GM19025 (cell line): ENCODE data around the gene GAB2.

Experiments
- ATAC-seq: cut with Tn5 transposase; IDR thresholded peaks from one replicate; pipeline ENCODE4 v1.9.1; 2021; ENCODE audit warnings: mild to moderate bottlenecking, low read depth, moderate library complexity; ENCODE audit not compliant: unreplicated experiment

The GAB2 gene

DNA sequence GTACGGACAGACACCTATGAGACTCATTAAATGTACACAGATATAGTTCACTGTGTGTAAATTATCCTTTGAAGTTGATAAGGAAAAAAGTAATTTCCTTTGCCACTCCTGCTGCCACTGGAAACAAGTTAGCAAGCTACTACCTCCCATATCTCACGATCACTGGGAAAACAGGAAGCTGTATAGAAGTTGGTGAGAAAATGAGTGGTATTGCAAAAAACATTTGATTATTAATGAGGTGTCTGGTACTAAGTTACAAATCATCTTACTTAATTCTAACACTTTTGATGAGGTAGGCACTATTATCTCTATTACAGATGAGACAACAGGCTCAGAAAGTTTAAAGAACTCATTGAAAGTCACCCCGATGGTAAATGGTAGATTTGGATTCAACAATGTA is 68.5 kb downstream of the GAB2 start:
- ATAC-seq = no peak

DNA sequence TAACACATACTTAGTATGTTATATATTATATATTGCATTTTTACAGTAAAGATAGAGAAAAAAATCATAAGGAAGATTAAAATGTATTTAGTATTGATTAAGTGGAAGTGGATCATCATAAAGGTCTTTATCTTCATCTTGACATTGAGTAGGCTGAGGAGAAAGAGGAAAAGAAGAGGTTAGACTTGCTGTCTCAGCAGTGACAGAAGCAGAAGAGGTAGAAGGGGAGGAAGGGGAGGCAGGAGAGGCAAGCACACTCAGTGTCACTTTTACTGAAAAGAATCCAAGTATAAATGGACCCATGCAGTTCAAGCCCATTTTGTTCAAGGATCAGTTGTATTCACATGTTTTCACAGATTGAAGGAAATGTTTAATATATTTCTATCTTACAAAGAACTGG is 69.7 kb downstream of the GAB2 start:
- no peak for ATAC-seq

DNA sequence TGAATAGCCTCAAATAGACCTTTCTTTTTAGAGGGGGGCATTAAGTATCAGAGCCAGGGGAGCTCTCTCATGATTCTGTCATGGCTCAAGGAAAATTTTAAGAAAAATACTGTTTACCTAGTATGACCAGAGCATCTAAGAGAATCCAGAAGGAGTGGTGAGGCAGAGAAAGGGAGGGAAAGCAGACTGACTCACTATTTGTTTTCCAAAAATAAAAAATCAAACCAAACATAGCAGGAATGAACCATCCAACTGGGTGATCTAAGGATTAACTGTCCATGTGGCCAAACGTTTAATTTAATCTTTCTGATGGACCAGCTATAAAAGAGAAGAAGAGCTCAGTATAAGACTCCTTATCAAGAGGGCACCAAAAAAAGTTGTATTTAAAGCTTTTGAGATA is 70.8 kb downstream of the GAB2 start:
- no peak for ATAC-seq

DNA sequence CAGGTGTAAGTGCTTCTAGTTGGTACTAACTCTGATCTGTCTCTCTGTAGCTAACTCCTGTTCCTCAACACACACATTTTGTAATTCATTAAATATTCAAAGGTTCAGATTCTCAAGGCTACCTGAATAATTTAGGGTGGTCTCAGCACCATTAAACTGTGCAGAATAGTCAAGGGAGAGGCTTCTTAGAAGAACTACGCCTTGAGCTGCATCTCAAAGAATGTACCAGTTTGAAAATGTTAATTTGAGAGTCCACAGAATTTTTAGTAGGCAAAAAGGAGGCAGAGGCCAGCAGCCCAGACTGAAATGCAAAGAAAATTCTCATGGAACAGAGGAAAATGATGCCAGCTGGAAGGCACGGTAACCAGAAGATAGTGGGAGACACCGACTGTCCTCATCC is 72.2 kb downstream of the GAB2 start:
- ATAC-seq = no peak

DNA sequence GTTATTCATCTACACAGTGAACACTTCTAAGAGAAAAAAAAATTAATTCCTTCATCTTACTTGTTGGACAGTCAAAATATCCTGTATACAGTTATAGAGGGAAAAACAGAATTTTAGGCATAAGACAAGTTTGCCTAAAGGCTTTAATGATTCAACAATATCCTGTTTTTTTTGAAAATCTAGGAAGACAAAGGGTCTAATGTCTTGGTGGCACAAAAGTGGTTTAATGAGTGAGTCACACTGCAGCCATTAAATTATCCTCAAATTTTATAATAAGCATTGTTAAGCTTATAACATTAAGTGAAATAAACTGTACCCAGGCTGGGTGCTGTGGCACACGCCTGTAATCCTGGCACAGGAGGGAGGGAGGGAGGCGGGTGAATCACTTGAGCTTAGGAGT is 72.9 kb downstream of the GAB2 start:
- no peak for ATAC-seq

DNA sequence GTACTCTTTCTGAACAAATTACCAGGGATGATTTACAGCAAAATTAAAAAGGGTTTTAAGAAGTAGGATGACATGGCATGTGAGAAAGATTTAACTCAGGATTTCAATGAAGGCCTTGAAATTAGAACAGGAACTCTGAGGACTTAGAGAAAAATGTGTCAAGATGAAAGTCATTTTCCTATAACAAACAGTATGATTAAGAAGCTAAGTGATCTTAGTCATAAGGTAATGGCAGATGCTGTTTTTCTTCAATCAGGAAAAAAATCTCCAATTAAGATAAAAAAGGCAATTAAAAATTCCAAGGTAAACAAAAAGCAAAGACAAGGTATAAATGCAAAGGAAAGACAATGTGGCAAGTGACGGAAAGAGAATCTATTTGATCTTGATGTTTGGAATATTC is 73.5 kb downstream of the GAB2 start:
- no peak for ATAC-seq

DNA sequence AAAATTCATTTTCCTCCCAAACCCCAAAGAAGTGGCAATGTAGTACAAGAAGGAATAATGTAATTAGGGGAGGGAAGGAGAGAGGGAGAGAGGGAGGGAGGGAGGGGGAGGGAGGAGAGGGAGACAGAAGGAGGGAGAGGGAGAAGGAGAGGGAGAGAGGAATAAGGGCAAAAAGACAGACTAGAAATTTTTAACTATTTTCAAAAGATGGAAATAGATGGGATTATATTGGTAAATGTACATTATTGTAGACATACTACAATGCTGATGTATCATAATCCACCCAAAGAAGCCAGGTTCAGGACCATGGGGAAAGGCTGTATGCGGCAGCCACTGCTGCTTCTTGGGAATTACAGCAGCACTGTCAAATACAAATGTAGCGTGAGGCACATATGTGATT is 74.3 kb downstream of the GAB2 start:
- no peak for ATAC-seq

- no peak for ATAC-seq
These were observed 75.8 kb downstream of the GAB2 start for GRCh38 chr11:78341841-78342240.

DNA sequence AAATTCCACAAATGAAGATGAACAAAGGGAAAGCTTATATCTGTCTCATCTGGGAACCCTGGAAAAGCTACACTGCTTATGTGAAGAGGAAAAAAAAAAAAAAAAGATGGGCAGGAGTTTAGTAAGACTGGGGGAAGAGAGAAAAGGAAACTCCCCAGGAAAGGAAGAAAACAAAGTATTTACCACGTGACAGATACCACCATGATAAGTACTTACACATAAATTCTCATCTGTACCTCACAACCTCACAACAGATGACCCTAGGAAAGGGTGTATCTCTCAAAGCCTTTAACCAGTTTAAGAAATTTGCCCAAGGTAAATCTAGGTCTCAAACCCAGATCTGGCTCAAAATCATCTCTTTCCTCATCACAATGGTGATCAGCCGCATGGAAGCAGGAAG is 77.1 kb downstream of the GAB2 start:
- ATAC-seq = no peak

DNA sequence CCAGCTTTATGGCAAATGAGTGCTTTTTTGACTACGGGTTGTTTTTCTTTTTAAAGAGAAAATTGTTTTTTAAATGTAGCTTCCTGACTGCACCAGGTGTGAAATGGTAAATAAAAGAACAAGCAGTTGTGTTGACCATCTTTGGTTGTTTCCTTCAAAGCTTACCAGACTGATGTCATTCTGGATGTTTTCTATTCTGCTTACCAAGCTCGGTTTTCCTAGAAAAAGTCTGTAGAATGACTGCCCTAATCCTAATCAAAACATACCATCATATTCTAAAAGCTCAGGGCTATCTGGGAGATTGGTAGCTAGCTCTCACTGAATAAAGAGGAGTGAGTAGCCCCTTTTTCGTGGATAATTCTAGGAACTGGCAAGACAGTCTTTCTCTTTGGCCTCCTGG is 77.7 kb downstream of the GAB2 start:
- ATAC-seq = no peak

- ATAC-seq = no peak
These were observed 78.1 kb downstream of the GAB2 start for GRCh38 chr11:78339483-78339882.

- no peak for ATAC-seq
These were observed 78.9 kb downstream of the GAB2 start for GRCh38 chr11:78338702-78339101.

- no peak for ATAC-seq
These were observed 79.5 kb downstream of the GAB2 start for GRCh38 chr11:78338138-78338537.

- no peak for ATAC-seq
These were observed 80.1 kb downstream of the GAB2 start for GRCh38 chr11:78337554-78337924.

DNA sequence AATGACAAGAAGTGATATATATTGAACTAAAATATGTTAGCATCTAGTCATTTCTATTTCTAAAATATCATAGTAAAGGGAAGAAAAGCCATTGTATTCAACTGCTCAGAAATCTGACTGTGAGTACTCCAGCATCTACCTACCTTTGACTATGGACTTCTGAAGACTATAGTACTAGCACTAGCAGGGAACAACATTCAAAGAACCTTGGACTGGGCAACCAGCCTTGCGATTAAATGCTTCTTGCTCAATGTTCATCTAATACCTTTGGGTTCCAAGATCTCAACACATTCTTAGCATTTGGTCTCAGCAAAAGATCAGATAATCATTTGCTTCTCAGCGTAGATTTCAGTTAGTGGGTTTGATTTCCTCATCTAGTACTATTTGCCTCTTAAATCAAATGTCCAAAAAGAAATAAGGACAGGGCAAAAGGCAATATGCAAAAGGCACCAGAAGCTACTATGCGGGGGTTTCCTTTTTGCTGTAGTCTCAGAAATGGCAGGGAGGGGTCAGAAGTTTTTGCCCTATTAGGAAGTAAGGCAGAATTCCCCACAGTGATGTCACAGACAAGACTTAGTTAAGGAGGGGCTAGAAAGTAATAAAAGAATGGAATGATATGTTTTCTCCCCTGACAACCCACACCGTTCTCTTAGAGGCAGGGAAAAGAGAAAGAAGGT is 80.6 kb downstream of the GAB2 start:
- no peak for ATAC-seq

GRCh38 chr11:78334109-78334508 is 83.5 kb downstream of the GAB2 start:
- no peak for ATAC-seq

DNA sequence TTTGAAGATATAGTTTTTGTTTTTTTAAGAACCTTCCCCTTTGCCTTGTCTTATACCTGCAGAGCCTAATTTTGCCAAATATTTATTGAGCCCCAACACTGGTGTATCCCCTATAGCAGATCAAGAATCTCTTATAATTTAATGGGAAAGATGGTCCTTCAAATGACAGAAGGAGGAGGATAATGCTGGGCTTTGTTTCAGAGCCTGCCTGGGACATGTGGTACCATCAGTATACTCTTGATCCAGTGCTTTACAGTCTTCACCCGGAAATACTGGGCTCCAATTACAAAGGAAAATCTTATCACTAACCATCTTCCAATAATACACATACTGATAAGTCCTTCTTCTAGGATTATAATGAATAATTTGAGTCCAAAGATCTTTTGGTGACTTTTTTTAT is 84.7 kb downstream of the GAB2 start:
- no peak for ATAC-seq

DNA sequence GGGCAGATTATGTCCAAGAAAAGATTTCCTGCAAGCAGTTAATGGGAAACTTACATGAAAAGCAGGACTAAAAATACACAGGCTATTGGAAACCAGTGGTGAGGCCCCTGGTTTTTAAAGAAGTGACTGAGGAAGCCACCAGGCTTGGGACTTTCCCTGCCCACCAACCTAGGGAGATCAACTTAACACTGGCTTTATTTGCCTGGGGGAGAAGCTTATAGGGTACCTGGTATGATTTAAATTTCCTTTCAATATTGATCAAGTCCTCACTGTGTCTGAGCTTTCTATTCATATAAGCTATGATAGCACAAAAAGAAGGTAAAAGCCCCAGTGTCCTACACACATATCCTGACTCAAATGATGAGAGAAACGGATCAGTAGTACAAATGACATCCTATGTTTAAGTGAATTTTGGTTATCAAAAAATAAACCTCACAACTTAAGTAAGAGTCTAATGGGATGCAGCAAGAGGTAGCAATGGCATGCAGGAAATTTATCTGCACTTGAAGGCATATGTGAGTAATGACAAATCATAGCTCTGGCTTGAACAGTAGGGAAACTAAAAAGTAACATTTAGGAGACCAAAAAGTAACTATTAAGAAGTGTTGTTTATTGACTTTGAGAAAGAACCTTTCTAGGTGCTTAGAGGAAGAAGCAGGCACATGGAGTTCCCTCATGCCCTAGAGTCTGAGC is 85.3 kb downstream of the GAB2 start:
- ATAC-seq = peak; percentile 55

- ATAC-seq = no peak
These were observed 85.9 kb downstream of the GAB2 start for GRCh38 chr11:78331711-78332110.

DNA sequence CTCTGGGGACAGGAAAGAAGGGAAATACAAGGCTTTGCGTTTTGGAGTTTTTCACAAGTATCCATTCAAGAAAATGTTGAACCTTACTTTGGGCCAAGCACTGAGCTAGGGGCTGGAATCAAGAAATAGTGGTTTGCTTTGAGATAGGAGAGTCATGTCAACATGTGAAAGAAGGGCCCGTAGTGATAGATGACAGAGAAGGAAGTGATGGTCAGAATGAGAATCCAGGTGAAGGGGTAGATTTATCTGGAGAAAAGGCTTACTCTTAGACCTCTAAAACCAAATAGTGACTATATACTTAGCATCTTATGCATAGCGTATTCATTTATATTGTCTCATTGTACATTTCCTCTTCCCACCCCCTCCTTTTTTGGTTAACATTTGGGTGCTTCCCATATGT is 87.3 kb downstream of the GAB2 start:
- ATAC-seq = no peak

DNA sequence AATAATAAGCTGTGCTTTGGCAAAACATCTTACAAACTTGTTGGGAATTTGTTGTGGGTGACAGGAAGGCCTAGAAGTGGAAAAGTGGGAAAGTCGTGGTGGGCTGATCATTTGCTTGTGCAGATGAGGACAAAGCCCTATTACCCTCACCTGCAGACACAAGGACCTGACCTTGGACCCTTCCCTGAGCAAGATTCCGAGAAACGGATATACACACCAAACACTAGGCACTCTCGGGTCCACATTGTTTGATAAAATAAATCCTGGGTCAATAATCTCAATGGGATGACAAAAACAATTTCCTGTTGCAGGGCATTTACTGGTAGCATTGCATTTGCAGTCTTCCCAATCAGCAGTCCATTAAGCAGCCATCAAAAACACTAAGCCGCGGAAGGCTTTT is 89.7 kb downstream of the GAB2 start:
- ATAC-seq = no peak

DNA sequence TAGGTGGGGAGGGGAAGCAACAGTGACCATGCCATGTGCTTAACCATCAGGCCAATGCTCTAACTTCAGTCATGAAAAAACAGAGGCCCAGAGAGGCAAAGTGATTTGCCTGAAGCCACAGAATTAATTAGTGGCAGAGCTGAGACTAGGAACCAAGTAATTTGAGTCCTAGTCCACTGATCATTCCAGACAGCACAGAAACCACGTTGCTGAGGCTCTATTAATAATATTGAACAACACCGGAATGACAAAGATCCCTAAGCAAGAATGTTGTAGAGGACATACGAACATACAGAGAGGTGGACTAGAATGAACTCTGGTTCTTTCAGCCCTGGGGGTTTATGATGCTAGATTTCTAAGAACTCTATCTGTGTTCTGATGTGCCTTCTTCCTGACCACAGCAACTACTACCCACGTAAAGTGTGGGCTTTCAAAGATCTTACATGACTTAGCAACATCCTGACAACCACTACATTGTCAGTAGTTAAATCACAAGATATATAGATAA is 92.3 kb downstream of the GAB2 start:
- ATAC-seq = no peak
